ENCODE data around the gene ARSI. TPM values are rescaled to one million over a fixed set of nuclear protein-coding genes. Genes with fewer than 3 reads are reported as not detected.

The ARSI gene
- total RNA-seq, 1 donor: 1.5 TPM

- no peak overlapping the region for H3K4me3 ChIP-seq (ENCODE audit: low read depth, low read length)
- DNase-seq (ENCODE audit: low read depth): no peak
- no peak for TF ChIP-seq CTCF (IDR thresholded peaks at IDR 0.05; ENCODE audit: insufficient read depth, low read length)
Measured at GRCh38 chr5:150246835-150247234, 55.9 kb downstream of the ARSI start.

GRCh38 chr5:150246429-150246828 lies 56.3 kb downstream of the ARSI start:
- TF ChIP-seq CTCF (IDR thresholded peaks at IDR 0.05; ENCODE audit: insufficient read depth, low read length): no peak
- no peak for DNase-seq (ENCODE audit: low read depth)
- no peak overlapping the region for H3K4me3 ChIP-seq (ENCODE audit: low read depth, low read length)

Other genes starting within 250 kb of the ARSI start
- under 0.01 and 0.16 TPM in 2 replicates for gene CSF1R, start 216.4 kb downstream of the ARSI start, total RNA-seq (ENCODE audit: low replicate concordance)
- 111 and 180 TPM in 2 replicates for gene PDGFRB, start 147.1 kb downstream of the ARSI start, total RNA-seq (ENCODE audit: low replicate concordance)
- gene CDX1, start 136.1 kb downstream of the ARSI start, total RNA-seq (ENCODE audit: low replicate concordance): 0.18 and 0.65 TPM in 2 replicates
- gene SLC6A7, start 112.8 kb downstream of the ARSI start, total RNA-seq (ENCODE audit: low replicate concordance): not detected in 2 replicates
- gene CAMK2A, start 13.1 kb downstream of the ARSI start, total RNA-seq (ENCODE audit: low replicate concordance): 0.09 TPM in 1 of 2 replicates, not detected in the other
- 8.3 and 23.1 TPM in 2 replicates for gene TCOF1, start 54.8 kb upstream of the ARSI start, total RNA-seq (ENCODE audit: low replicate concordance)
- 0.41 and 1.1 TPM in 2 replicates for gene CD74, start 110.0 kb upstream of the ARSI start, total RNA-seq (ENCODE audit: low replicate concordance)
- gene RPS14, start 146.8 kb upstream of the ARSI start, total RNA-seq (ENCODE audit: low replicate concordance): 3,673 and 3,861 TPM in 2 replicates
- 36.2 and 39.3 TPM in 2 replicates for gene NDST1, start 205.2 kb upstream of the ARSI start, total RNA-seq (ENCODE audit: low replicate concordance)